GM23248 (cell line): Measurements from ENCODE around the gene ABR. TPM values are rescaled to one million over a fixed set of nuclear protein-coding genes. Genes with fewer than 3 reads are reported as not detected.
"Not testable (repeated sequence)": the region's sequence is repeated elsewhere in the genome, so short reads cannot be mapped to it uniquely, and the experiment has no call there.

ENCODE experiments used
- DNase-seq: peaks from one replicate; pipeline ENCODE4 v3.0.0-alpha.2; 2015
- H2AFZ ChIP-seq: fragments of 200-600 bp; sonication (generic); 2 replicates; pipeline ENCODE4 v1.6.1; 2016; ENCODE audit warnings: antibody characterized with exemption
- H3F3A ChIP-seq: fragments of 200-600 bp; sonication (generic); 2 replicates; pipeline ENCODE4 v1.6.1; 2016; ENCODE audit warnings: mild to moderate bottlenecking, antibody characterized with exemption, mixed run types; ENCODE audit not compliant: insufficient read depth
- H3K27ac ChIP-seq: fragments of 200-600 bp; sonication (generic); 2 replicates; pipeline ENCODE4 v1.5.1; 2016; ENCODE audit warnings: mild to moderate bottlenecking
- H3K27me3 ChIP-seq: fragments of 200-600 bp; sonication (generic); replicated peaks from 2 replicates; pipeline ENCODE4 v1.6.1; 2016; ENCODE audit warnings: mild to moderate bottlenecking; ENCODE audit not compliant: insufficient read depth
- H3K36me3 ChIP-seq: fragments of 200-600 bp; sonication (generic); 2 replicates; pipeline ENCODE4 v1.6.1; 2016; ENCODE audit warnings: low read depth, mild to moderate bottlenecking
- H3K4me1 ChIP-seq: fragments of 200-600 bp; sonication (generic); 2 replicates; pipeline ENCODE4 v1.6.1; 2016; ENCODE audit warnings: mild to moderate bottlenecking; ENCODE audit not compliant: insufficient read depth
- H3K4me2 ChIP-seq: fragments of 200-600 bp; sonication (generic); one replicate; pipeline ENCODE4 v1.6.1; 2016; ENCODE audit warnings: mild to moderate bottlenecking; ENCODE audit not compliant: unreplicated experiment
- H3K4me3 ChIP-seq: fragments of 200-600 bp; sonication (generic); 2 replicates; pipeline ENCODE4 v1.5.1; 2016; ENCODE audit warnings: mild to moderate bottlenecking
- H3K79me2 ChIP-seq: fragments of 200-600 bp; sonication (generic); 2 replicates; pipeline ENCODE4 v1.6.1; 2016; ENCODE audit warnings: mild to moderate bottlenecking; ENCODE audit not compliant: insufficient read depth
- H3K9ac ChIP-seq: fragments of 200-600 bp; sonication (generic); 2 replicates; pipeline ENCODE4 v1.6.1; 2016; ENCODE audit warnings: mild to moderate bottlenecking
- H3K9me2 ChIP-seq: fragments of 200-600 bp; sonication (generic); 2 replicates; pipeline ENCODE4 v1.6.1; 2016; ENCODE audit warnings: mixed run types, mild to moderate bottlenecking, moderate library complexity; ENCODE audit not compliant: insufficient read depth
- H3K9me3 ChIP-seq: fragments of 200-600 bp; sonication (generic); one replicate; pipeline ENCODE4 v1.6.1; 2017; ENCODE audit warnings: low read depth
- H4K20me1 ChIP-seq: fragments of 200-600 bp; sonication (generic); 2 replicates; pipeline ENCODE4 v1.6.0; 2016; ENCODE audit not compliant: insufficient read depth
- EZH2 ChIP-seq: fragments of 200-600 bp; sonication (generic); IDR thresholded peaks from 2 replicates; pipeline ENCODE4 v1.6.1; 2018; ENCODE audit warnings: antibody characterized with exemption, mild to moderate bottlenecking; ENCODE audit not compliant: insufficient read depth, poor library complexity, severe bottlenecking
- EZH2phosphoT487 ChIP-seq: fragments of 200-600 bp; sonication (generic); IDR thresholded peaks from 2 replicates; pipeline ENCODE4 v1.6.1; 2018; ENCODE audit warnings: antibody characterized with exemption, moderate library complexity, mild to moderate bottlenecking, low read depth; ENCODE audit not compliant: insufficient read depth
- WGBS, 2 experiments: methylation state at CpG; one replicate each; pipeline ENCODE4 v1.1.6; 2015 to 2017; ENCODE audit warnings: low lambda C conversion rate in 2 of 2, low coverage in 1 of 2; ENCODE audit errors: missing lambda C conversion rate in 2 of 2; 5-methylcytosine and 5-hydroxymethylcytosine counted together
- in situ Hi-C: fragments of 300-500 bp; cut with MboI; formaldehyde crosslinking; loops from 2 replicates; pipeline ENCODE4 v1.15.0; 2020
- polyA plus RNA-seq: library from polyadenylated mRNA; unstranded; fragments of >200 nt; fragmentation: Nextera tagmentation; extraction: Ambion mirVana; gene quantifications from 2 replicates; pipeline ENCODE4 v1.2.1, GENCODE V29; 2016
- total RNA-seq: library from RNA; depleted of rRNA; stranded (reverse); fragments of >200 nt; shearing (Covaris generic); gene quantifications from 2 replicates; pipeline ENCODE4 v1.2.3, GENCODE V29; 2014

ABR gene
- total and polyA plus RNA-seq, 2 experiments from 2014 or later: 24.4 to 38.2 TPM

- 94 to 97% methylated on average over 10 of the region's 10 CpGs for WGBS, 2 experiments
- Histone ChIP-seq H3K9me2 (no peaks in the 10 kb centered on the region), H3K9me3 (no peaks in the 10 kb centered on the region), H4K20me1 (no peaks in the 10 kb centered on the region), H2AFZ (no peak overlapping the region), H3K9ac (no peak overlapping the region), H3F3A (no peaks in the 10 kb centered on the region), H3K79me2 (no peaks in the 10 kb centered on the region), H3K4me2 (no peak overlapping the region), H3K27ac (no peak overlapping the region), H3K4me3 (no peak overlapping the region), H3K36me3 (peaks cover 32% of the 10 kb centered on the region), H3K27me3 (no peaks in the 10 kb centered on the region), H3K4me1 (no peaks in the 10 kb centered on the region)
- in situ Hi-C loops: no loop called here
- TF ChIP-seq EZH2phosphoT487 (no peak), EZH2 (no peak)
- DNase-seq: no peak
Measured at GRCh38 chr17:1067282-1067956, 112.4 kb downstream of the ABR start.

DNA sequence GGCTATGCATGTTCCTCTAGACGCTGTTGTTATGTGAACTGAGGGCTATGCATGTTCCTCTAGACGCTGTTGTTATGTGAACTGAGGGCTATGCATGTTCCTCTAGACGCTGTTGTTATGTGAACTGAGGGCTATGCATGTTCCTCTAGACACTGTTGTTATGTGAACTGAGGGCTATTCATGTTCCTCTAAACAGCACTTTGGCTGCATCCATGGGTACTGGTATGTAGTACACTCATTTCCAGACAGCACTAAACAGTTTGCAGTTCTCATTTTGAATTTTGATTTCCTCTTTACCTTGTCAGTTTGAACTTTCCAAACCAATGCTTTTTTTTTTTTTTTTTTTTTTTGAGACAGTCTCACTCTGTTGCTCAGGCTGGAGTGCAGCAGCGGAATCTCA, 114.4 kb downstream of the ABR start:
- H3K9me2 ChIP-seq, H3K4me2 ChIP-seq, H3K27me3 ChIP-seq, DNase-seq, H3K4me1 ChIP-seq, in situ Hi-C loops, H4K20me1 ChIP-seq, H3K4me3 ChIP-seq, H2AFZ ChIP-seq, H3K9me3 ChIP-seq, H3K9ac ChIP-seq, H3K27ac ChIP-seq, H3K79me2 ChIP-seq: not testable (repeated sequence)
- 39 to 45% methylated on average over 2 to 4 of the region's 4 CpGs for WGBS, 2 experiments
- peaks cover 11% of the 10 kb centered on the region; the same call in 1 of the 2 replicates for H3F3A ChIP-seq
- H3K36me3 ChIP-seq: peaks cover 32% of the 10 kb centered on the region

GRCh38 chr17:1060991-1061390, 118.8 kb downstream of the ABR start:
- 13 to 19% methylated on average over 9 to 11 of the region's 11 CpGs for WGBS, 2 experiments
- H2AFZ ChIP-seq: no peak overlapping the region
- no peak overlapping the region for H3K4me2 ChIP-seq

GRCh38 chr17:1059131-1059795, 120.5 kb downstream of the ABR start:
- H2AFZ ChIP-seq: no peak overlapping the region
- in situ Hi-C loops: no loop called here

More at GRCh38 chr17:1060991-1061390, 118.8 kb downstream of the ABR start:
- Histone ChIP-seq H3K9me3 (no peaks in the 10 kb centered on the region), H3K27me3 (no peaks in the 10 kb centered on the region), H3K4me3 (no peak overlapping the region), H3K27ac (peak overlapping the region; percentile 39), H3F3A (peaks cover 13% of the 10 kb centered on the region; the same call in 1 of the 2 replicates), H3K4me1 (peaks cover 3% of the 10 kb centered on the region; the same call in 1 of the 2 replicates), H4K20me1 (no peaks in the 10 kb centered on the region), H3K9ac (no peak overlapping the region), H3K9me2 (no peaks in the 10 kb centered on the region), H3K79me2 (no peaks in the 10 kb centered on the region), H3K36me3 (peaks cover 15% of the 10 kb centered on the region)
- DNase-seq: peak; percentile 99
- in situ Hi-C loops: no loop called here
- TF ChIP-seq EZH2phosphoT487 (no peak), EZH2 (no peak)

More at GRCh38 chr17:1059131-1059795, 120.5 kb downstream of the ABR start:
- 96% methylated on average over 12 of the region's 12 CpGs for WGBS, 2 experiments
- Histone ChIP-seq H3K9ac (no peak overlapping the region), H4K20me1 (no peaks in the 10 kb centered on the region), H3K27ac (no peak overlapping the region), H3K9me3 (no peaks in the 10 kb centered on the region), H3K36me3 (peaks cover 9% of the 10 kb centered on the region; the same call in 1 of the 2 replicates), H3K4me2 (no peak overlapping the region), H3K79me2 (no peaks in the 10 kb centered on the region), H3K4me1 (peaks cover 3% of the 10 kb centered on the region; the same call in 1 of the 2 replicates), H3K9me2 (no peaks in the 10 kb centered on the region), H3F3A (peaks cover 13% of the 10 kb centered on the region; the same call in 1 of the 2 replicates), H3K27me3 (no peaks in the 10 kb centered on the region), H3K4me3 (no peak overlapping the region)
- no peak for TF ChIP-seq EZH2
- no peak for TF ChIP-seq EZH2phosphoT487
- DNase-seq: no peak
